Loucy (cell line): Measurements from ENCODE around the gene CDH22.

Source experiments
- H2AFZ ChIP-seq: fragments of 200-600 bp; sonication (generic); 2 replicates; pipeline ENCODE4 v1.6.0; 2016; ENCODE audit warnings: antibody characterized with exemption, mild to moderate bottlenecking, low read length, moderate library complexity
- H3F3A ChIP-seq: fragments of 200-600 bp; 2 replicates; pipeline ENCODE4 v1.6.0; 2016; ENCODE audit warnings: antibody characterized with exemption, low read depth, mild to moderate bottlenecking
- H3K27me3 ChIP-seq: fragments of 200-600 bp; sonication (generic); 2 replicates; pipeline ENCODE4 v1.6.1; 2014; ENCODE audit warnings: low read length, mild to moderate bottlenecking; ENCODE audit not compliant: insufficient read depth, poor library complexity, severe bottlenecking
- H3K36me3 ChIP-seq: fragments of 200-600 bp; sonication (generic); 2 replicates; pipeline ENCODE4 v1.6.1; 2016; ENCODE audit warnings: low read length; ENCODE audit not compliant: insufficient read depth
- H3K4me1 ChIP-seq: fragments of 200-600 bp; sonication (generic); 2 replicates; pipeline ENCODE4 v1.5.1; 2014; ENCODE audit warnings: low read length, mild to moderate bottlenecking; ENCODE audit not compliant: insufficient read depth, poor library complexity, severe bottlenecking
- H3K4me2 ChIP-seq: fragments of 200-600 bp; sonication (generic); 2 replicates; pipeline ENCODE4 v1.6.0; 2014; ENCODE audit warnings: antibody characterized with exemption, low read length, low read depth, mild to moderate bottlenecking; ENCODE audit not compliant: poor library complexity, severe bottlenecking
- H3K4me3 ChIP-seq: fragments of 200-600 bp; sonication (generic); 2 replicates; pipeline ENCODE4 v1.5.1; 2014; ENCODE audit warnings: low read length, mild to moderate bottlenecking, mixed read lengths; ENCODE audit not compliant: poor library complexity, severe bottlenecking
- H3K79me2 ChIP-seq: fragments of 200-600 bp; sonication (generic); 2 replicates; pipeline ENCODE4 v1.6.1; 2014; ENCODE audit warnings: low read length; ENCODE audit not compliant: insufficient read depth
- H3K9ac ChIP-seq: fragments of 200-600 bp; sonication (generic); 2 replicates; pipeline ENCODE4 v1.6.0; 2014; ENCODE audit warnings: mild to moderate bottlenecking, low read depth, low read length, moderate library complexity; ENCODE audit not compliant: poor library complexity, severe bottlenecking
- H3K9me2 ChIP-seq: fragments of 200-600 bp; sonication (generic); replicated peaks from 2 replicates; pipeline ENCODE4 v1.6.1; 2016; ENCODE audit warnings: low read depth, low read length, mixed read lengths
- H3K9me3 ChIP-seq: fragments of 200-600 bp; sonication (generic); 2 replicates; pipeline ENCODE4 v1.6.1; 2014; ENCODE audit warnings: mild to moderate bottlenecking, antibody characterized with exemption, low read length, low read depth; ENCODE audit not compliant: insufficient read depth
- H4K20me1 ChIP-seq: fragments of 200-600 bp; sonication (generic); 2 replicates; pipeline ENCODE4 v1.6.0; 2014; ENCODE audit warnings: antibody characterized with exemption, low read length, mild to moderate bottlenecking; ENCODE audit not compliant: insufficient read depth, poor library complexity, severe bottlenecking
- EZH2phosphoT487 ChIP-seq: fragments of 200-600 bp; IDR thresholded peaks from 2 replicates; pipeline ENCODE4 v1.6.1; 2018; ENCODE audit warnings: antibody characterized with exemption, mild to moderate bottlenecking, moderate library complexity, borderline replicate concordance
- TF ChIP-seq, protein P1 (sequence below): fragments of 200-600 bp; sonication (generic); conservative IDR thresholded peaks from 2 replicates; pipeline ENCODE4 v1.5.1; 2014; ENCODE audit warnings: mild to moderate bottlenecking, antibody characterized with exemption, low read length

Gene CDH22

DNA sequence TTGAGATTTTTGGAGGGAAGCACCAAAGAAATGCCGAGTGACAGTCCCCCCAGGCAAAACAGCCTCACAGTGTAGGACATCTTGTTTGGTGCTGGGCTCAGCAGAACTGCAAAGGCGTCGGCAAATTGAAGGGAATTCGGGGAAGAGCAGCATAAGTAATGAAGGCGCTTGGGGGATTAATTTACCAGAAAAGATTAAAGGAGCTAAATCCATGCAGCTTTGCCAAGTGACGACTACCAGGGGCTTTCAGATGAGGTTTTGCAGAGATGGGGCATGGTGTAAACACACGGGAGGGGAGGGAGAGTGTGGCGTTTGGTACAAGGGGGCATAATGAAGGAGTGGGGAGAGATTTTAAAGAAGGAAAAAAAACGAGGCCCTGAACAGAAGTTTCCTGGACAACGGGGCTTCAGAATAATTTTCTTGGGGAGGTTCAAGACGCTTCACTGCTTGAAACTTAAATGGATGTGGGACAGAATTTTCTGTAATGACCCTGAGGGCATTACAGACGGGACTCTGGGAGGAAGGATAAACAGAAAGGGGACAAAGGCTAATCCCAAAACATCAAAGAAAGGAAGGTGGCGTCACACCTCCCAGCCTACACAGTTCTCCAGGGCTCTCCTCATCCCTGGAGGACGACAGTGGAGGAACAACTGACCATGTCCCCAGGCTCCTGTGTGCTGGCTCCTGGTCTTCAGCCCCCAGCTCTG lies 45.4 kb upstream of the CDH22 start:
- Histone ChIP-seq H2AFZ (no peak overlapping the region), H4K20me1 (no peaks in the 10 kb centered on the region), H3K4me3 (no peak overlapping the region), H3K4me2 (no peak overlapping the region), H3K4me1 (peaks cover 19% of the 10 kb centered on the region), H3K9me3 (no peaks in the 10 kb centered on the region), H3K79me2 (no peaks in the 10 kb centered on the region), H3K9ac (no peak overlapping the region), H3F3A (no peaks in the 10 kb centered on the region), H3K36me3 (no peaks in the 10 kb centered on the region), H3K9me2 (no peaks in the 10 kb centered on the region), H3K27me3 (no peaks in the 10 kb centered on the region)
- no peak for TF ChIP-seq EZH2phosphoT487
- TF ChIP-seq, protein P1, sequence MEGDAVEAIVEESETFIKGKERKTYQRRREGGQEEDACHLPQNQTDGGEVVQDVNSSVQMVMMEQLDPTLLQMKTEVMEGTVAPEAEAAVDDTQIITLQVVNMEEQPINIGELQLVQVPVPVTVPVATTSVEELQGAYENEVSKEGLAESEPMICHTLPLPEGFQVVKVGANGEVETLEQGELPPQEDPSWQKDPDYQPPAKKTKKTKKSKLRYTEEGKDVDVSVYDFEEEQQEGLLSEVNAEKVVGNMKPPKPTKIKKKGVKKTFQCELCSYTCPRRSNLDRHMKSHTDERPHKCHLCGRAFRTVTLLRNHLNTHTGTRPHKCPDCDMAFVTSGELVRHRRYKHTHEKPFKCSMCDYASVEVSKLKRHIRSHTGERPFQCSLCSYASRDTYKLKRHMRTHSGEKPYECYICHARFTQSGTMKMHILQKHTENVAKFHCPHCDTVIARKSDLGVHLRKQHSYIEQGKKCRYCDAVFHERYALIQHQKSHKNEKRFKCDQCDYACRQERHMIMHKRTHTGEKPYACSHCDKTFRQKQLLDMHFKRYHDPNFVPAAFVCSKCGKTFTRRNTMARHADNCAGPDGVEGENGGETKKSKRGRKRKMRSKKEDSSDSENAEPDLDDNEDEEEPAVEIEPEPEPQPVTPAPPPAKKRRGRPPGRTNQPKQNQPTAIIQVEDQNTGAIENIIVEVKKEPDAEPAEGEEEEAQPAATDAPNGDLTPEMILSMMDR = no peak

DNA sequence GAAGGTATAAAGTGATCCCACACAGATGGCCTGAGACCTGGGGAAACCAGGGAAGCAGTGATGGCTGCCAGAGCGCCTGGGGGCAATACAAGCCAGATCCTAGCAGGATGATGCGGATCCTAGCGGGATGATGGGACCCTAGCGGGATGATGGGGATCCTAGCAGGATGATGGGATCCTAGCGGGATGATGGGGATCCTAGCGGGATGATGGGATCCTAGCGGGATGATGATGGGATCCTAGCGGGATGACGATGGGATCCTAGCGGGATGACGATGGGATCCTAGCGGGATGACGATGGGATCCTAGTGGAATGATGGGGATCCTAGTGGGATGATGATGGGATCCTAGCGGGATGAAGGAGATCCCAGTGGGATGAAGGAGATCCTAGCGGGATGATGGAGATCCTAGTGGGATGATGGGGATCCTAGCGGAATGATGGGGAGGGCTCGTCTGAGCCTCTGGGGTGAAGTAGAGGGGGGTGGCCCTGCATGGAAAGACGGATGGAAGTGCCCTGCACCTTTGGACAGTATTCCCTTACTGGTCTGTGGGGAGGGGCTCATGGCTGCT lies 44.2 kb upstream of the CDH22 start:
- Histone ChIP-seq H3K9me2 (no peaks in the 10 kb centered on the region), H3F3A (no peaks in the 10 kb centered on the region), H2AFZ (no peak overlapping the region), H3K36me3 (no peaks in the 10 kb centered on the region), H3K4me2 (no peak overlapping the region), H3K4me1 (peaks cover 19% of the 10 kb centered on the region), H3K9ac (no peak overlapping the region), H3K4me3 (no peak overlapping the region), H3K79me2 (no peaks in the 10 kb centered on the region), H3K9me3 (no peaks in the 10 kb centered on the region), H4K20me1 (no peaks in the 10 kb centered on the region), H3K27me3 (no peaks in the 10 kb centered on the region)
- TF ChIP-seq, protein P1 = no peak
- TF ChIP-seq EZH2phosphoT487 = no peak

DNA sequence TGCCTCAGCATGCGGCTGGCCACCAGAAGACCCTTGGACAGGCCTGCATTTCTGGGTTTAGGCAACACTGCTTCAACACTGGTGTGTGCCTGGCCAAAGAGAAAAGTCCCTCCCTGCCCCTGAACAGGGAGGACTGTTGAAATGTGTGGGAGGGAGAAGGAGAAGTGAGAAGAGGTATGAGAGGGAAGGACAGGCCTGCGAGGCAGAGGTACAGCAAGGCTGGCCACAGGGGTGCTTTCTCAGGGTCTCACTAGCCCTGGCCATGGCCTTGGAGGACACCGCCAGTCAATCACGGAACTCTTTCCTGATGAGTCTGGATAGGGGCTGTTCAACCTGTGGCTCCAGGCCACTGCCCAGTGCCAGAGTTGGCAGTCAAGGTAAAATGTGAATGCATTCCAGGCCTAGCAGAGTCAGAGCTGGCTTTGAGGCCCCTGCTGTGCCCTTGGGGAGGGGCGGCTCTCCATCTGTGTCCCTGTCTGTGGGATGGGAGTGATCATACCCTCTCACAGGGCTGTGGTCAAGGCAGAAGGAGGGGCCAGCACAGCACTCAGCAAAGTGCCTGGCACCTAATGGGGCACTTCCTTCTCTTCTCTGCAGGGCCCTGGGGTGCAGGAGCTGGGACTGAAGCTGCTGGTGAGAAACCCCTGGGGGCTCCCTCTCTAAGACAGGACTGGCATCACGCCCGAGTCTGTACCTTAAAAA lies 43.2 kb upstream of the CDH22 start:
- no peak overlapping the region for H3K9ac ChIP-seq
- H3K9me2 ChIP-seq = no peaks in the 10 kb centered on the region
- no peaks in the 10 kb centered on the region for H3K27me3 ChIP-seq
- H4K20me1 ChIP-seq = no peaks in the 10 kb centered on the region
- H3K4me2 ChIP-seq = no peak overlapping the region
- TF ChIP-seq EZH2phosphoT487 = no peak
- TF ChIP-seq, protein P1 = no peak
- H3K79me2 ChIP-seq = no peaks in the 10 kb centered on the region
- H3K9me3 ChIP-seq = no peaks in the 10 kb centered on the region
- no peaks in the 10 kb centered on the region for H3F3A ChIP-seq
- H2AFZ ChIP-seq = no peak overlapping the region
- H3K4me1 ChIP-seq = peaks cover 19% of the 10 kb centered on the region
- H3K36me3 ChIP-seq = no peaks in the 10 kb centered on the region
- H3K4me3 ChIP-seq = no peak overlapping the region
